GM23338 (cell line): Measurements from ENCODE around the gene WDR38.

Experiments used
- CTCF ChIP-seq, 2 experiments: fragments of 200-600 bp in 1 of 2; sonication (generic) in 1 of 2; conservative IDR thresholded peaks; 2 replicates each; pipeline versions ENCODE4 v1.5.1 to v1.6.1; 2016 to 2017; ENCODE audit warnings: antibody characterized with exemption in 2 of 2, low read depth in 2 of 2, mild to moderate bottlenecking in 2 of 2, moderate library complexity in 1 of 2
- ETS1 ChIP-seq: IDR thresholded peaks from 2 replicates; pipeline ENCODE4 v1.6.1; 2016; ENCODE audit warnings: antibody characterized with exemption
- EZH2 ChIP-seq: fragments of 200-600 bp; sonication (generic); IDR thresholded peaks from one replicate; pipeline ENCODE4 v1.8.0; 2017; ENCODE audit warnings: antibody characterized with exemption, mild to moderate bottlenecking, low read depth; ENCODE audit not compliant: unreplicated experiment
- EZH2phosphoT487 ChIP-seq: fragments of 200-600 bp; sonication (generic); IDR thresholded peaks from one replicate; pipeline ENCODE4 v1.8.1; 2018; ENCODE audit warnings: antibody characterized with exemption; ENCODE audit not compliant: unreplicated experiment
- JUNB ChIP-seq: IDR thresholded peaks from one replicate; pipeline ENCODE4 v1.6.1; 2016; ENCODE audit warnings: antibody characterized with exemption; ENCODE audit not compliant: unreplicated experiment
- NANOG ChIP-seq: IDR thresholded peaks from 2 replicates; pipeline ENCODE4 v1.6.1; 2016; ENCODE audit warnings: antibody characterized with exemption, borderline replicate concordance
- POLR2AphosphoS5 ChIP-seq: IDR thresholded peaks from 2 replicates; pipeline ENCODE4 v1.6.1; 2016; ENCODE audit warnings: antibody characterized with exemption, low read depth
- REST ChIP-seq: IDR thresholded peaks from one replicate; pipeline ENCODE4 v1.6.1; 2018; ENCODE audit warnings: antibody characterized with exemption; ENCODE audit not compliant: unreplicated experiment

- TF ChIP-seq CTCF (conservative IDR thresholded peaks at IDR 0.05; ENCODE audit: low read depth in 2 of 2) (no peak), EZH2 (no peak), NANOG (no peak), REST (no peak), POLR2AphosphoS5 (no peak), JUNB (no peak), EZH2phosphoT487 (no peak), ETS1 (no peak)
Measured at GRCh38 chr9:124812441-124812876, 40.8 kb upstream of the WDR38 start.
